CD8-positive, alpha-beta memory T cell (primary cell): ENCODE results near the gene SHISA6. TPM values are rescaled to one million over a fixed set of nuclear protein-coding genes. Genes with fewer than 3 reads are reported as not detected.

Experiments used
- CTCF ChIA-PET: fragments of 350-600 bp; sonication (Branson Sonifier 250); formaldehyde crosslinking; loops from one replicate; lab custom pipeline; 2021; ENCODE audit warnings: antibody characterized with exemption; lab: Charles Lee
- POLR2A ChIA-PET: fragments of 350-600 bp; sonication (Branson Sonifier 250); formaldehyde crosslinking; loops from one replicate; lab custom pipeline; 2021; ENCODE audit warnings: antibody characterized with exemption; lab: Charles Lee
- DNase-seq, 5 donors: peaks; one replicate each; pipeline versions ENCODE4 v3.0.0 to v3.0.0-alpha.2; 2020 to 2022; ENCODE audit warnings: mixed read lengths in 1 of 5
- H3K27ac ChIP-seq: one replicate; pipeline ENCODE4 v1.7.0; 2013; ENCODE audit warnings: low read depth, mild to moderate bottlenecking, low read length, moderate library complexity
- H3K27me3 ChIP-seq: 2 replicates; pipeline ENCODE4 v1.7.0; 2013; ENCODE audit warnings: low read length, mild to moderate bottlenecking; ENCODE audit not compliant: insufficient read depth, poor library complexity, severe bottlenecking
- H3K36me3 ChIP-seq: 2 replicates; pipeline ENCODE4 v1.7.0; 2013; ENCODE audit warnings: mild to moderate bottlenecking, low read length, moderate library complexity; ENCODE audit not compliant: insufficient read depth
- H3K4me1 ChIP-seq: 2 replicates; pipeline ENCODE4 v1.7.0; 2013; ENCODE audit warnings: mild to moderate bottlenecking, low read length, moderate library complexity; ENCODE audit not compliant: insufficient read depth
- H3K4me3 ChIP-seq: 2 replicates; pipeline ENCODE4 v1.7.0; 2013; ENCODE audit warnings: mild to moderate bottlenecking, low read length
- H3K9me3 ChIP-seq: 2 replicates; pipeline ENCODE4 v1.7.0; 2013; ENCODE audit warnings: mild to moderate bottlenecking, low read length
- H3K27ac Mint-ChIP-seq, 8 donors: one replicate each; pipeline ENCODE4 v1.8.0; 2020 to 2021; ENCODE audit warnings: mixed read lengths in 8 of 8, mild to moderate bottlenecking in 6 of 8, inconsistent platforms in 3 of 8, moderate library complexity in 3 of 8
- H3K27me3 Mint-ChIP-seq, 2 donors: one replicate each; pipeline ENCODE4 v1.8.0; 2020 to 2021; ENCODE audit warnings: mixed read lengths in 2 of 2, mild to moderate bottlenecking in 1 of 2, moderate library complexity in 1 of 2
- H3K36me3 Mint-ChIP-seq, 3 donors: one replicate each; pipeline ENCODE4 v1.8.0; 2020 to 2021; ENCODE audit warnings: mixed read lengths in 3 of 3, inconsistent platforms in 1 of 3, mild to moderate bottlenecking in 1 of 3
- H3K4me1 Mint-ChIP-seq, 3 donors: one replicate each; pipeline ENCODE4 v1.8.0; 2020 to 2021; ENCODE audit warnings: mixed read lengths in 3 of 3, inconsistent platforms in 1 of 3, mild to moderate bottlenecking in 1 of 3
- H3K4me3 Mint-ChIP-seq, 7 donors: one replicate each; pipeline ENCODE4 v1.8.0; 2020 to 2021; ENCODE audit warnings: mixed read lengths in 7 of 7, mild to moderate bottlenecking in 6 of 7, moderate library complexity in 4 of 7, inconsistent platforms in 2 of 7
- H3K9me3 Mint-ChIP-seq, 5 donors: one replicate each; pipeline ENCODE4 v1.8.0; 2020 to 2022; ENCODE audit warnings: mixed read lengths in 5 of 5, mild to moderate bottlenecking in 3 of 5, moderate library complexity in 2 of 5, inconsistent platforms in 1 of 5
- polyA plus RNA-seq: library from polyadenylated mRNA; unstranded; fragments of 300-500 nt; fragmentation: Illumina TruSeq; gene quantifications from one replicate; pipeline ENCODE4 v1.2.3, GENCODE V29; 2021
- total RNA-seq, 2 experiments: library from RNA; stranded (reverse); gene quantifications; one replicate each; pipeline ENCODE4 v1.2.3, GENCODE V29; 2021

SHISA6 gene
- total and polyA plus RNA-seq, 3 experiments from 2014 or later = not detected

- no peaks in the 10 kb centered on the region for H3K36me3 ChIP-seq
- H3K4me3 ChIP-seq = no peak overlapping the region
- no peaks in the 10 kb centered on the region for H3K27me3 ChIP-seq
- Mint-ChIP-seq H3K4me1 (no peaks in the 10 kb centered on the region), H3K27ac (no peak overlapping the region), H3K36me3 (no peaks in the 10 kb centered on the region), H3K27me3 (peaks cover 0 to 5% of the 10 kb centered on the region in 2 donors), H3K9me3 (peaks cover 0 to 16% (median 7%) of the 10 kb centered on the region in 5 donors), H3K4me3 (no peak overlapping the region)
- H3K9me3 ChIP-seq = no peaks in the 10 kb centered on the region
- ChIA-PET CTCF (no interaction called here), POLR2A (no interaction called here)
- H3K27ac ChIP-seq = no peak overlapping the region
- H3K4me1 ChIP-seq = no peaks in the 10 kb centered on the region
- DNase-seq = no peak
These were observed 19.3 kb upstream of the SHISA6 start for GRCh38 chr17:11221721-11222120.

- no peaks in the 10 kb centered on the region for H3K4me1 Mint-ChIP-seq
- Histone ChIP-seq H3K36me3 (no peaks in the 10 kb centered on the region), H3K27ac (no peak overlapping the region), H3K4me1 (no peaks in the 10 kb centered on the region), H3K4me3 (no peak overlapping the region), H3K9me3 (no peaks in the 10 kb centered on the region), H3K27me3 (no peaks in the 10 kb centered on the region)
- no peak for DNase-seq
- peaks cover 21 to 26% of the 10 kb centered on the region in 2 donors for H3K27me3 Mint-ChIP-seq
- H3K36me3 Mint-ChIP-seq = no peaks in the 10 kb centered on the region
- H3K9me3 Mint-ChIP-seq = peaks cover 0 to 10% (median 4%) of the 10 kb centered on the region in 5 donors
- H3K4me3 Mint-ChIP-seq = no peak overlapping the region
- CTCF ChIA-PET = no interaction called here
- H3K27ac Mint-ChIP-seq = no peak overlapping the region
- POLR2A ChIA-PET = no interaction called here
These were observed 2.3 kb upstream of the SHISA6 start for GRCh38 chr17:11238705-11239104.

- H3K27ac Mint-ChIP-seq = no peak overlapping the region
- no peaks in the 10 kb centered on the region for H3K36me3 Mint-ChIP-seq
- no peak for DNase-seq
- H3K4me3 ChIP-seq = no peak overlapping the region
- H3K9me3 Mint-ChIP-seq = peaks cover 0 to 12% (median 0%) of the 10 kb centered on the region in 5 donors
- no peaks in the 10 kb centered on the region for H3K27me3 ChIP-seq
- H3K27me3 Mint-ChIP-seq = peaks cover 29 to 31% of the 10 kb centered on the region in 2 donors
- ChIA-PET CTCF (no interaction called here), POLR2A (no interaction called here)
- H3K9me3 ChIP-seq = no peaks in the 10 kb centered on the region
- H3K27ac ChIP-seq = no peak overlapping the region
- no peaks in the 10 kb centered on the region for H3K36me3 ChIP-seq
- no peak overlapping the region for H3K4me3 Mint-ChIP-seq
- H3K4me1 Mint-ChIP-seq = no peaks in the 10 kb centered on the region
- H3K4me1 ChIP-seq = no peaks in the 10 kb centered on the region
These were observed 1.5 kb upstream of the SHISA6 start for GRCh38 chr17:11239379-11239970.

- no peak for DNase-seq
- Mint-ChIP-seq H3K4me1 (no peaks in the 10 kb centered on the region), H3K27ac (no peak overlapping the region), H3K27me3 (peaks cover 31 to 33% of the 10 kb centered on the region in 2 donors), H3K4me3 (no peak overlapping the region), H3K9me3 (peaks cover 0 to 12% (median 0%) of the 10 kb centered on the region in 5 donors), H3K36me3 (no peaks in the 10 kb centered on the region)
- no peaks in the 10 kb centered on the region for H3K9me3 ChIP-seq
- CTCF ChIA-PET = no interaction called here
- H3K4me3 ChIP-seq = no peak overlapping the region
- H3K4me1 ChIP-seq = no peaks in the 10 kb centered on the region
- H3K36me3 ChIP-seq = no peaks in the 10 kb centered on the region
- H3K27me3 ChIP-seq = no peaks in the 10 kb centered on the region
- no peak overlapping the region for H3K27ac ChIP-seq
- POLR2A ChIA-PET = no interaction called here
These were observed 772 bp upstream of the SHISA6 start for GRCh38 chr17:11240041-11240840.

GRCh38 chr17:11241611-11242226 lies 706 bp downstream of the SHISA6 start:
- ChIA-PET CTCF (no interaction called here), POLR2A (no interaction called here)
- H3K27ac ChIP-seq = no peak overlapping the region
- H3K4me1 Mint-ChIP-seq = no peaks in the 10 kb centered on the region
- peaks cover 0 to 15% (median 0%) of the 10 kb centered on the region in 5 donors for H3K9me3 Mint-ChIP-seq
- H3K4me3 Mint-ChIP-seq = no peak overlapping the region
- no peak for DNase-seq
- H3K36me3 ChIP-seq = no peaks in the 10 kb centered on the region
- H3K4me1 ChIP-seq = no peaks in the 10 kb centered on the region
- H3K27ac Mint-ChIP-seq = no peak overlapping the region
- peaks cover 31 to 33% of the 10 kb centered on the region in 2 donors for H3K27me3 Mint-ChIP-seq
- no peaks in the 10 kb centered on the region for H3K9me3 ChIP-seq
- H3K36me3 Mint-ChIP-seq = no peaks in the 10 kb centered on the region
- H3K27me3 ChIP-seq = no peaks in the 10 kb centered on the region
- H3K4me3 ChIP-seq = no peak overlapping the region

- no peak overlapping the region for H3K27ac Mint-ChIP-seq
- DNase-seq = no peak
- H3K9me3 Mint-ChIP-seq = peaks cover 0 to 12% (median 0%) of the 10 kb centered on the region in 5 donors
- no peaks in the 10 kb centered on the region for H3K9me3 ChIP-seq
- no peak overlapping the region for H3K4me3 Mint-ChIP-seq
- no peaks in the 10 kb centered on the region for H3K27me3 ChIP-seq
- no peaks in the 10 kb centered on the region for H3K36me3 ChIP-seq
- no peak overlapping the region for H3K4me3 ChIP-seq
- H3K27me3 Mint-ChIP-seq = peaks cover 31 to 33% of the 10 kb centered on the region in 2 donors
- no peak overlapping the region for H3K27ac ChIP-seq
- POLR2A ChIA-PET = no interaction called here
- H3K4me1 Mint-ChIP-seq = no peaks in the 10 kb centered on the region
- H3K4me1 ChIP-seq = no peaks in the 10 kb centered on the region
- CTCF ChIA-PET = no interaction called here
- no peaks in the 10 kb centered on the region for H3K36me3 Mint-ChIP-seq
These were observed 1.4 kb downstream of the SHISA6 start for GRCh38 chr17:11242411-11242810.

- Mint-ChIP-seq H3K4me3 (no peak overlapping the region), H3K36me3 (no peaks in the 10 kb centered on the region), H3K4me1 (no peaks in the 10 kb centered on the region), H3K27ac (no peak overlapping the region), H3K27me3 (peaks cover 24 to 25% of the 10 kb centered on the region in 2 donors), H3K9me3 (peaks cover 0 to 9% (median 0%) of the 10 kb centered on the region in 5 donors)
- Histone ChIP-seq H3K4me3 (no peak overlapping the region), H3K4me1 (no peaks in the 10 kb centered on the region), H3K9me3 (no peaks in the 10 kb centered on the region), H3K27me3 (no peaks in the 10 kb centered on the region), H3K36me3 (no peaks in the 10 kb centered on the region), H3K27ac (no peak overlapping the region)
- POLR2A ChIA-PET = no interaction called here
- no peak for DNase-seq
- CTCF ChIA-PET = no interaction called here
These were observed 3.8 kb downstream of the SHISA6 start for GRCh38 chr17:11244776-11245175.

GRCh38 chr17:11245187-11245586 lies 4.2 kb downstream of the SHISA6 start:
- CTCF ChIA-PET = no interaction called here
- H3K9me3 Mint-ChIP-seq = peaks cover 0 to 11% (median 0%) of the 10 kb centered on the region in 5 donors
- POLR2A ChIA-PET = no interaction called here
- no peaks in the 10 kb centered on the region for H3K4me1 Mint-ChIP-seq
- Histone ChIP-seq H3K27me3 (no peaks in the 10 kb centered on the region), H3K4me3 (no peak overlapping the region), H3K4me1 (no peaks in the 10 kb centered on the region), H3K27ac (no peak overlapping the region), H3K36me3 (no peaks in the 10 kb centered on the region), H3K9me3 (no peaks in the 10 kb centered on the region)
- no peak overlapping the region for H3K4me3 Mint-ChIP-seq
- no peak overlapping the region for H3K27ac Mint-ChIP-seq
- H3K27me3 Mint-ChIP-seq = peaks cover 23 to 24% of the 10 kb centered on the region in 2 donors
- H3K36me3 Mint-ChIP-seq = no peaks in the 10 kb centered on the region
- DNase-seq = no peak
